Posterior vena cava (tissue), 2 donors: ENCODE results near the gene CHST11. TPM values are rescaled to one million over a fixed set of nuclear protein-coding genes. Genes with fewer than 3 reads are reported as not detected.
A peak's percentile ranks its signal among the peaks of the same experiment; 100 is the strongest.
"Not testable (repeated sequence)": the region's sequence is repeated elsewhere in the genome, so short reads cannot be mapped to it uniquely, and the experiment has no call there.

Experiments
- DNase-seq: peaks from one replicate; pipeline ENCODE4 v3.0.0-alpha.2; 2020; ENCODE audit warnings: low spot score
- intact Hi-C, 2 donors: fragments of 100-400 bp; cut with DNase I; formaldehyde crosslinking; loops; one replicate each; pipeline versions ENCODE4 v1.14.1 to v1.14.2; 2022 to 2023
- total RNA-seq, 2 donors: library from RNA; stranded (reverse); fragmentation: NEBNext Ultra II Directional; extraction: Animal tissue kit (Norgen Biotek cat#: 25700); gene quantifications; one replicate each; pipeline ENCODE4 v1.2.1, GENCODE V29; 2021
- donor health status: DM: yes; HTN: yes; CAD: no.
- donor health status: DM: yes; HTN: yes; CAD: no.

The CHST11 gene
- total RNA-seq, 2 donors from 2014 or later = 17.1 to 17.4 TPM

GRCh38 chr12:104603545-104603973 lies 146.8 kb downstream of the CHST11 start:
- DNase-seq = no peak
- intact Hi-C loops = no loop called here

GRCh38 chr12:104604070-104604994 lies 147.6 kb downstream of the CHST11 start:
- peak; percentile 91 for DNase-seq
- intact Hi-C loops = no loop called here

DNA sequence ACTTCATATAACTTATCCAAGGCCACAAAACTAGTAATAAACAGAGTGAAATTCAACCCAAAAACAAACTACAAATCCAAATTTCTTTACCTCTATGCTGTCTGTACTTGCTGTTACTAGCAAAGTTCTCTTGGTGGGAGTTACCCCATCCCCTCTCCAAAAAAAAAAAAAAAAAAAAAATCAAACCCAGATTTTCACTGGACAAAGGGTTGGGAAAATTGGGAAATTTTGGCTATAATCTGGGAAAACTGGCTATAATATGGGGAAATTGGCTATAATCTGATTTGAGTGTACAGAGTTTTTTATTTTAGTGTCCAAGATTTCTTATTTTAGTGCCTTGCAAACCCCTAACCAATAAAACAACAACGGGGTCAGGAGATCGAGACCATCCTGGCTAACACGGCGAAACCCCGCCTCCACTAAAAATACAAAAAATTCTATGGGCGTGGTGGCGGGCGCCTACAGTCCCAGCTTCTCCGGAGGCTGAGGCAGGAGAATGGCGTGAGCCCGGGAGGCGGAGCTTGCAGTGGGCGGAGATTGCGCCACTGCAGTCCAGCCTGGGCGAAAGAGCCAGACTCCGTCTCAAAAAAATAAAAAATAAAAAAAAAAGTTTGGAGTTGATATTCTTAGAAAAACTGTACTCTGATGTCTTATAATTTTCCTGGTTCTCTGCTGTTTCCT lies 148.4 kb downstream of the CHST11 start:
- peak; percentile 87 for DNase-seq
- intact Hi-C loops = no loop called here

- intact Hi-C loops = no loop called here
- DNase-seq = peak; percentile 93
These were observed 148.9 kb downstream of the CHST11 start for GRCh38 chr12:104605685-104606084.

- no peak for DNase-seq
- intact Hi-C loops = no loop called here
These were observed 152.2 kb downstream of the CHST11 start for GRCh38 chr12:104608998-104609397.

- DNase-seq = no peak
- intact Hi-C loops = no loop called here
These were observed 152.7 kb downstream of the CHST11 start for GRCh38 chr12:104609445-104609844.

GRCh38 chr12:104610513-104611235 lies 153.9 kb downstream of the CHST11 start:
- no peak for DNase-seq
- intact Hi-C loops = no loop called here

GRCh38 chr12:104611671-104612070 lies 154.9 kb downstream of the CHST11 start:
- intact Hi-C loops = no loop called here
- DNase-seq = no peak

GRCh38 chr12:104613372-104613771 lies 156.6 kb downstream of the CHST11 start:
- intact Hi-C loops, DNase-seq: not testable (repeated sequence)

GRCh38 chr12:104615048-104615561 lies 158.4 kb downstream of the CHST11 start:
- intact Hi-C loops = no loop called here
- no peak for DNase-seq

DNA sequence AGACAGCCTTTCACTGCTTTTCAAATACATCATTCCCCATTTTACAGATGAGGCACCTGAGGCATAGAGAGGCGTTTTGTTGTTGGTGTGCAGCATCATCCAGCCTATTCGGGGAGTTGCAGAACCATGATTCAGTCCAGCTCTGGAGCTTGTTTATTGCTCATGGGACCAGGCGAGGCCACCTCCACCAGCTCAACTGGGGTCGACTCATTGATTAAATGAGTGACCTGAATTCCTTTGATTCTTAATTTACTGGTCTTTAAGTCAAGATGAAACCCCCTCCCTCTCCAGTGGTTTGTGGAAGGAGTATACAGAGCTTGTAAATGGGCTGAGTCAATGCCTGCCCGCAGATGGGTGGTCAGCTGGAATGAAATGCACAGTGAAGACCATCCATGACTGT lies 161.9 kb downstream of the CHST11 start:
- intact Hi-C loops = no loop called here
- DNase-seq = no peak

DNA sequence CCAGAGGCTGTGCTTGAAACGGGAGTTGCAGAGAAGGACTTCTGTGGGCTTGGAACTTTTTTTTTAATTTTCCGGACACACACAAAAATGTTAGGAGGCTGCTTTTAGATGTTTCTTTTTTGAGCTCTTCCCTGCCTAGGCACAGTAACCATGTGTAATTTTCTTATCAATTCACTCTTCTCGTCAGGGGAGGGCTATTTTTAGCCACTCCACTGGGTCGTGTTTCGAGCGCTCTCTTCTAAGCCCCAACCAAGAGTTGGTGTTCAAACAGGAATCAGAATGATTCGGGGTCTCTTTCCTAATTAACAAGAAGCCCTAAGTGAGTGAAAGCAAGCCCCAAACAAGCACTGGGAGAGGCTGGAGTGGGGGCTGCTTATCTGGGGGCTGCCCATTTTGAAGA lies 162.6 kb downstream of the CHST11 start:
- DNase-seq = no peak
- intact Hi-C loops = no loop called here

GRCh38 chr12:104620837-104621531 lies 164.2 kb downstream of the CHST11 start:
- DNase-seq = no peak
- intact Hi-C loops = no loop called here

- no peak for DNase-seq
- intact Hi-C loops = no loop called here
These were observed 166.2 kb downstream of the CHST11 start for GRCh38 chr12:104622928-104623327.

DNA sequence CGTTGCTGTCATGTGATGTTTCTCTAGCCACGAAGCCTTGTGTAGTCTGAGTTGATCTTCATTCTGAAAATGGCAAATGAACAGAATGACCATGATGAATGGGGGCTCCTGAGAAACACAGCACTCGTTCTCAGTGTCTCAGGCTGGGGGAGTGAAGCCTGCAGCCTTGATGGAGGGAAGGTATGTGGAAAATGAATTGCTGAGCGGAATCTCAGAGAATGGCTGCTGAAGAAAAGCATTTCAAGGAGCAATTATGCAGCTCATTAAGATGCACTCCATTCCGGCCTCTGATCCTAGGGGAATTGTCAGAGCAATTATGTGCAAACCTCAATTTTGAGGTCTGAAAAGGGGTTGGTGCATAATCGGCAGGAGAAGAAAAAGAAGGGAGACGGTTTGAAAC lies 167.1 kb downstream of the CHST11 start:
- DNase-seq = no peak
- intact Hi-C loops = no loop called here

DNA sequence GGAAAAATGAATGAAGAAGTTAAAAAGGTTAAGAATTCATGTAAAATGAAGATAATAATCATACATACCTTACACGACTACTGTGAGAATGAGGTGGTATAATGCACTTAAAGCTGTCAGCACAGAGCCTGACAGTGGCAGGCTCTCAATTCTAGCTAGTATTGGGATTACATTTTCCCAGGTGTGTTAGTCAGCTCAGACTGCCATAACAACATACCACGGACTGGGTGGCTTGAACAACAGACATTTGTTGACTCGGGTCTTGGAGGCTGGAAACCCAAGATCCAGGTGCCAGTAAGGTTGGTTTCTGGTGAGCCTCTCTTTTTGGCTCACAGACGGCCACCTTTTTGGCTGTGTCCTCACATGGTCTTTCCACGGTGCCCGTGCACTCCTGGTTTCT lies 167.8 kb downstream of the CHST11 start:
- intact Hi-C loops = no loop called here
- DNase-seq = no peak

- DNase-seq = no peak
- intact Hi-C loops = no loop called here
These were observed 169.5 kb downstream of the CHST11 start for GRCh38 chr12:104626069-104626837.

GRCh38 chr12:104627231-104627989 lies 170.7 kb downstream of the CHST11 start:
- DNase-seq = no peak
- intact Hi-C loops = no loop called here
